GM19035 (cell line): ENCODE results near the gene CHD6.
A peak's percentile ranks its signal among the peaks of the same experiment; 100 is the strongest.

ENCODE experiments used
- ATAC-seq: cut with Tn5 transposase; IDR thresholded peaks from one replicate; pipeline ENCODE4 v1.9.1; 2021; ENCODE audit not compliant: unreplicated experiment

CHD6 gene

DNA sequence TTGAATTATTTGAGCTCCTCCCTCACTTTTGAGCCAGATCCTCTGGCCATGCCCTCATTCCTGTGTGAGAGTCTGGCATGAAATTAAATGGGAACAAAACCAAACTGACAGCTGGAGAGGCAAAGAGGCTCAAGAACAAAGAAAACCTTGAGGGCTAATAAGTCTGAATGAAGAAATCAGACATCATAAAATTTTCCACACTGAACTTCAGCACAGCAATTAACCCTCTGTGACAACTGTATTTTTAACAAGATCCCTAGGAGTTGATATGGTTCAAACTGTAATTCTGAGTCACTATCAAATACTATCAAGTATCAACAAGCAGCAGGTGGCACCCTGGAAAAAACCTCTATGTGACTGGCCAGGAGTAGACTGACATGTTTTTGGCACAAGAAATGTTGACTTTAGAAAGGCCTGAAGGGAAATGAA lies 142.2 kb downstream of the CHD6 start:
- ATAC-seq: no peak

DNA sequence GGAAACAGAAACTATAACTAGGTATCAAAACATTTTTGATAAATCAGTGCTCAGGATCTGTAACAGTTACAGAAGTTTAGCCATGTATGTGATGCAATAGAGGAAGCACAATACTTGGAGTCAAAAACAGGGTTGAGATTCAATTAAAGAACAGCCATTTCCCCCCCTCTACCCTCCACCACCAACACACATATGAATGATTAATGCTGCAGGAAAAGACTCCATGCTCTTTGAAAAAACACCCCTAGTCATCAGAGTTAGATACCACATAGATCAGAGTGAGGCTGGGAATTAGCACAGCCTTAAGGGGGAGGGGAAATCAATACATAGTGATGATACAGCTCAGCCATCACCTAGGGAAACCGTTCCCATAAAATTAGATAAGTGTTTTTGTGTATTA lies 142.7 kb downstream of the CHD6 start:
- ATAC-seq: no peak

- ATAC-seq: no peak
These were observed 147.6 kb downstream of the CHD6 start for GRCh38 chr20:41470362-41471095.

- ATAC-seq: no peak
These were observed 148.3 kb downstream of the CHD6 start for GRCh38 chr20:41469868-41470267.

GRCh38 chr20:41468994-41469600 lies 149.1 kb downstream of the CHD6 start:
- no peak for ATAC-seq

GRCh38 chr20:41467690-41468089 lies 150.5 kb downstream of the CHD6 start:
- no peak for ATAC-seq

GRCh38 chr20:41467220-41467619 lies 151.0 kb downstream of the CHD6 start:
- ATAC-seq: no peak

DNA sequence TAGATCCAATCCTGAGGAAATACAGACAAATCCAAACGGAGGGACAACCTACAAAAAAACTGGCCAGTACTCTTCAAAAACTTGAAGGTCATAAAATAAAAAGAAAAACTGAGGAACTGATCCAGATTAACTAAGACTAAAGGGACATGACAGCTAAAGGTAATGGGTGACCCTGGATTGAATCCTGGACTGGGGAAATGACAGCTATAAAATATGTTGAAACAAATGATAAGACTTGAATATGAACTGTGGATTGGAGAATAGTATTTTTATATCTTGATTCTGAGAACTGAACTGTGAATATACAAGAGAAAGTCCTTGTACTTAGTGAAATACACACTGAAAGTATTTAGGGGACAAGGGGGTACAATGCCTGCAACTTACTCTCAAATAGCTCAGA lies 154.6 kb downstream of the CHD6 start:
- no peak for ATAC-seq

- ATAC-seq: peak; percentile 58
These were observed 155.6 kb downstream of the CHD6 start for GRCh38 chr20:41462372-41463161.

DNA sequence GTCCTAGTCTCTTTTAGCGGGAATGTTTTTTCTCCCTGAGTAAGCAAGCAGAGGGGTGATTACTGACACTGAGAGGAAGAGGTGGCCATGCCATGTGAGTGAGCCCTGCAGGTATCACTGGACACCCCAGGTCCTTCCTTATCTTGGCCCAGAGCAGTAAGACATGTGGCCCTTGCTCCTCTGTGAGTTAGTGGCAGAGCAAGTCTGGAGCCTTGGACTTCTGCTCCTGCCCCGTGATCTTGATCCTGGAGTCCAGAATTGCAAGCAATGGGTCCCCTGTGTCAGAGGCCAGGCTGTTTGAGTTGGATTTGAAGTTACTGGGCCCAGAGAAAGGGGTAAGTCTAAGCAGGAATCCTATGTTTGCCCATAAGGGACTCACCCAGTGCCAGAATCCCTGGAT lies 159.4 kb downstream of the CHD6 start:
- ATAC-seq: no peak

GRCh38 chr20:41457173-41457857 lies 160.9 kb downstream of the CHD6 start:
- no peak for ATAC-seq

GRCh38 chr20:41456351-41456750 lies 161.8 kb downstream of the CHD6 start:
- ATAC-seq: no peak

- ATAC-seq: no peak
These were observed 163.9 kb downstream of the CHD6 start for GRCh38 chr20:41454250-41454649.

- ATAC-seq: no peak
These were observed 164.9 kb downstream of the CHD6 start for GRCh38 chr20:41453010-41453950.

GRCh38 chr20:41452226-41452625 lies 166.0 kb downstream of the CHD6 start:
- no peak for ATAC-seq

DNA sequence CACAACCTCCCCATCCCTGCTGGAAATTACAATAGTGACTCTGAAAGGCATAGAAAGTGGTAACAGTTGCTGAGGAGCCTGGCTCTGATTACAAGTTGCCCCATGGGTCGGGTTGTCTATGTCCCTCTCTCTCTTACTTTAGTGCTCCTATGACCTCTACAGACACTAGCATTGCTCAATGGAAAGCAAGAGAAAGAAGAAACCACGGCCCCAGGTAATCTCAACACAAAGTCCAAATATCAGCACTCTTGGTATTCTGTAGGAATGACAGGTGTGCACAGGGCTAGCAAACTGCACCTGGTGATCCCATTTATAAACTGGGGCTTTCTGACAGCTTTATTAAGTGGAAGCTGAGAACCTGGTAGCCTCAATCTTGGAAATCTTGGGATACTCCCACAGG lies 171.2 kb downstream of the CHD6 start:
- ATAC-seq: no peak

- no peak for ATAC-seq
These were observed 171.7 kb downstream of the CHD6 start for GRCh38 chr20:41446456-41446855.

DNA sequence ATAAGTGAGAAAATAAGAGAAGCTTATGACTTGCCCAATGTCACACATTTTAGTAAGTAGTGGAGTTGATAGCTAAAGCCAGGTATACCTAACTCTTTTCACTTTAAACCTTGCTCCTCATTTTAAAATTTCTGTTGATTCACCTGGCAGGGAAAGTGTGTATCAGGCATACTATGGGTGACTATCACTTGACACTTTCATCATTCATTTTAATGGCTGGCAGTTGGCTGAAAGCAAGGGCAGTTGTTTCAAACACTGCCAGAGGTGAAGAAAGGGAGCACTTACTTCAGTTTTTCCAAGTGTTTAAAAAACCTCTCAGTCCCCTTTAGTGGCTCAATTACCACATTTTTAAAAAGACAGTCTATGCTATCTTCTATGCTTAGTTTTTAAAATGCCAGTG lies 173.4 kb downstream of the CHD6 start:
- no peak for ATAC-seq

GRCh38 chr20:41443691-41444090 lies 174.5 kb downstream of the CHD6 start:
- no peak for ATAC-seq

DNA sequence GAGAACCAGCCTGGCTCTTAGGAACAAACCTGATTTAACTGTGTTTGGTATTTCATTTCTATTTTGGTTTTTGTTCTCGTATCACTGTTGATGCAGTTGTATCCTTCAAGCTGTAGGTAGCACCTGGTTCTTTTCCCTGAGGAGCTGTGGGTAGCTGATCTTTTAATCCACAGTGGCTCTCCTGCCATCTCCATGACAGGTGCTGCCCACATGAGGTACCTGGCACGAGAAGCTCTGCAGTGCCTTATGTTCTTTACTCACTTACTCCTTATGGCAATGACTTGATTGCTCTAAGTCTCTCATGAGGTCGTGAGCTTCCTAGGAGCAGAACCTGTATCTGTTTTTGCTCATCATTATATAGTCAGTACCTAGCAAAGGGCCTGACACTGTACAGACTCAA lies 177.3 kb downstream of the CHD6 start:
- no peak for ATAC-seq
